TTC549 (cell line): ENCODE data around the gene PKM.

Experiments
- FAIRE-seq: peaks from 2 replicates; lab custom pipeline; 2012; peaks lifted over from hg19 to GRCh38; lab: Jason Lieb, UNC

Gene PKM

DNA sequence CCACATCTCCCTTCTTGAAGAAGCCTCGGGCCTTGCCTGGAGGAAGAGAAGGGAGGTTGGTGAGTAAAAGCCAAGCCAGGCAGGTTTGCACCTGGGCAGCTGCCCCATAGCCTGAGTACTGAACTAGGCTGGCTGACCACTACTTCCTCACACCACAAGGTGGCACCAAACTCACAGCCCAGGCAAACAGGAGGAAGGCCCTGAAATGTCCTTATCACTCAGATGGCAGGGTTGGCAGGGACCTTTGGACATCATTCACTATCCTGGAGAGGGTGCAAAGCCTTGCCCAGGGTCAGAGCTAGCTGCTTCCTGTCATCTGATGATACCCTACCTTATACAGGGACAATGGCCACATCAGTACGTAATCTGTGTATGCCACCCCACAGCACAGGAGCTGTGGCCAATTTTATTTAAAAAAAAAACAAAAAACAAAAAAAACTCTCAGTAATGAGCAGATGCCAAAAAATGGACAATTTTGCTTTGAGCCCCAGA lies 31.2 kb downstream of the PKM start:
- no peak for FAIRE-seq

DNA sequence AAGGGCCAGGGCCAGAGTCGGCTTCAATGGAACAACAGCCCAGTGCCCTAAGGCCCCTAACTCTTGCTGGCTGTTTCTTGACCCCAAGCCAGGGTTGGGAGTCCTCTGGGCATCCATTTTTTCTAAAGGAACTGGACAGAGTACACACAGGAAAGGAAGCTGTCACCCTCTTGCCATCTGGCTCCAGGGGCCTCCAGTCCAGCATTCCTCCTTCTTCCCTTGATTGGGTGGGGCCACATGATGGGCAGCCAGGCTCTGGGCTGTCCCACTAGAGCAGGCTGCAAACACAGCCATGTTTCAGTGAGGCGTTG lies 31.8 kb downstream of the PKM start:
- no peak for FAIRE-seq

DNA sequence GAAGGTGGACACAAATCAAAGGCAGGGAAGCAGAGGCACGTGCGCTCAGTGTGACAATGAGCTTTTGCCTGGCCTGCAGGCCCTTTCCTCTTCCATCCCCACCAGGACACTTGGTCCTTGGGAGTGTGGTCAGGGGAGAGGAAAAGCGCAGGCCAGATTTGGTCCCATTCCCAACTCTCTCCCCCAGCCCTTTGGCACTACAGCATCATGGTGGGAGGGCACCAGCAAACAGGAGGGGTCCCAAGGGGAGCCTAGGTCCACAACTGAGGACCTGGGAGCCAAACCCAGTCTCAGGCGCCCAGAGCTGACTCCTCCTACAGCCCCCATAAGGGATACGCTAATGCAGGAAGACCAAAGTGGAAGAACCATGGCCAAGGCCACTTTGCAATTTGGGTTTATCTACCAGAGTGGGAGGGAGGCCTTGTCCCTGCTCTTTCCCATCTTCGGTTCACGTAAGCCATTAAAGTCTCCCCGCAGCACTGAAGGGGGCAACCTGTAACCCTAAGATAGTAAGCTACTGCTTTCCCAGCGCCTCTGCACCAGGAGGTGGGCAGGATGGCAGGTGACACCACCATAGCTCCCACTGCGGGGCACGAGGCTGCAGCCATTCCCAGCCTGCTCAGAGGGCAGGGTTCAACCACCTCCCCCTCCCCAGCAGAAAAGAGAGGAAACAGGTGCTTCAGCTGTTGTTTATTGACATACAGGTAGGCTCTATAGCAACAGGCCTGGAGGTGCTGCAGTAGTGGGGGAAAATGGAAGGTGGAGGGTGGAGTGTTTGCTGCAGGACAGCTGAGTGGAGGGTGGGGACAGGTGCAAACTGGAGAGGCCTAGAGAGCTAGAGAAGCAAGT lies 32.4 kb downstream of the PKM start:
- FAIRE-seq = no peak

DNA sequence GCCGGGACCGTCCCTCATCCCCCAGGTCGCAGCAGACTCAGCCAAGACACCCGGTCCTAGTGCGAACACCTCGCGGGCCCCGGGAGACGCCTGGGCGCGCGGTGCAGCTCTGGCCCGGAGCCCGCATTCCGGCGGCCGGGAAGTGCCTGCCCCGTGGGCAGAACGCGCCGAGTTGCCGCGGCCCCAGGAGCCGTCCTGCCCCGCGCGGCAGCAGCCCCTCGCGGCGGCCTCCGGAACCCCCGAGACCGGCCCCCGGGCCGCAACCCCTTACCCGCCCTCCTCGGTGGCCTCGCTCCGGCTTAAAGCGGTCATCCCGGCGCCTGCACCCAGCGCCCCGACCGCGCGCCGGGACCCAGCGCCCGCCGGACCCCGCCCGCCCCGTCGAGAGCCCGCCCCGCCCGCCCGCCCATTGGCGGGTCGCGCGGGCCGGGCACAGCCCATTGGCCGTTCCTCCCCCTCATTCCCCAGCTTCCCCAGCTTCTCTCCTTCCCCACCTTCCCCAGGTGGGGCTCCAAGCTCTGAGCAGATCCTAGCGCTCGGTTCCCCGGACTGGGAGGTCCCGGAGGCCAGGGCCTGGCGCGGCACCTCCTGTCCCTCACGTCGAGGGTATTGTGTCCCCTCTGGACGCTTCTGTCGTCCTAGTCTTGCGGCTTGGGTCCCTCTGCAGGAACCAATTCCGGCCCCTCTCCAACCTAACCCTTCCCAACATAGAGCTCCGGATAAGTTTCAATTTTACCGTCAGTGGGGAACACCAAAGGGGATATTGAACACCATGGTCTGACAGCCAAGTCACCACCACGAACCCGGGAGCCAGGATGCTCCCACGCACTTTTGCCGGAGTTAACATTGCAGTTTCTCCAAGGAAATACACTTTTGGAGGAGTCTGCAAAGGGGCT lies 33.3 kb downstream of the PKM start, which contains the start of gene GRAMD2A:
Gene GRAMD2A (minus strand): TSS at position 328 of the 896 bp plus-strand sequence.
- no peak for FAIRE-seq

DNA sequence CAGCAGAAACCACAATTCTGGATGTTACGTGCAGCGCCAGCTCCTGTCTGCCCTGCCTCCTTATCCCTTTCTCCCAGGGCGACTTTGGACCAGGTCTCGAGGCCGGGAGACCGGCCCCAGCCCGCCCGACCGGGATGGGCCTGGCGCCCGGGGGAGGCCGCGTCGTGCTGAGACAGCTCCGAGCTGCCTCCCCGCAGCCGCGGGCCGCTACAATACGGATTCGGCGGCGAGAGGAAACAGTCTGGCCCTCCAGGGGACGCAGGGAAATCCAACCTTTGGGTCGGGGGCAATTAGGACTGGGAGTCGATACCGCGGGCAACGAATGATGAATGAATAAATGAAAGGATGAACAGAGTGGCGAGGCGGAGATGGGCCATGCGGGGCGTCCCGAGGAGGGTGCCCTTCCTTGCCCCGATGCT lies 33.9 kb downstream of the PKM start:
- FAIRE-seq = no peak

DNA sequence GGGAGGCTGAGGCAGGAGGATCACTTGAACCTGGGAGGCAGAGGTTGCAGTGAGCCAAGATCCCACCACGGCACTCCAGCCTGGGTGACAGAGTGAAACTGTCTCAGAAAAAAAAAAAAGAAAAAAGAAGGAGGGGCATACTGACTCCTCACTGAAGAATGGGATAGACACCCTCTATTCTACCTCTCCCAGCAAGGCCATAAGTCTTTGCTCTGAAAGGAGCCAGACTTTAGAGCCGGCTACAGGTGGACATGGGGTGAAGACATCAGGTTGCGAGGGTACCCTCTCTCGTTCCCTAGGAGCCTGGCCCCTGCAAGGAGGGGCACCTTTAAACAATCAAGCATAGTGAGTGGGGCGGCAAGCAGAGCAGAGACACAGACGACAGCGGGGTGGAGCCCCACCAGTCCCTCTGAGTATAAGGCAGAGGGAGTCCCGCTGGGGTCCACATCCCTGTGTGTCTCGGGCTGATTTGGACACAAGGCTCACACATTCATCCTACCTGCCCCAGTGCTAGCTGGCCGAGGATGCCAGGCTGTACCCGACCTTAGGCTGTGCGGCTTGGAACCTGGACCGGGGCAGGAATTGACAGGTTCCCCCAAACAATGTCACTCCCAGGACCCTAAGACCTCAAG lies 34.5 kb downstream of the PKM start:
- FAIRE-seq = no peak

DNA sequence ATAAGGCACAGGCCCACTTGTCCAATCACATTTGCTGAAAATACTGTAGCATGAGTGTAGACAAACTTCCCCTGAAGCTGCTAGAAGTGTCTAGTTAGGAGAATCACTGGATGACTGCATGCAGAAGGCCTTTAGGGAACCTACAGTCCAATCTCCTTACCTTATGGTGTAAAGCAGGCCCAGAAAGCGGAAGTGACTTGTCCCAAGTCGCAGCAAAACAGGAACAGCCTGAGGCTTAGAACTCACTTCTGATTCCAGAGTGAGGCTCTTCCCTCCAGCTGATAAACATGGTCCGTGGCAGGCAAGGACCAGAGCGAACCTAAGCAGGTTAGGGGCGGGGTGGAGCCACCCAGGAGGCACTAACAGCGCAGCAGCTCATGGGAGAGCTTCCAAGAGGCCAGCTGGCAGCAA lies 35.9 kb downstream of the PKM start:
- no peak for FAIRE-seq

DNA sequence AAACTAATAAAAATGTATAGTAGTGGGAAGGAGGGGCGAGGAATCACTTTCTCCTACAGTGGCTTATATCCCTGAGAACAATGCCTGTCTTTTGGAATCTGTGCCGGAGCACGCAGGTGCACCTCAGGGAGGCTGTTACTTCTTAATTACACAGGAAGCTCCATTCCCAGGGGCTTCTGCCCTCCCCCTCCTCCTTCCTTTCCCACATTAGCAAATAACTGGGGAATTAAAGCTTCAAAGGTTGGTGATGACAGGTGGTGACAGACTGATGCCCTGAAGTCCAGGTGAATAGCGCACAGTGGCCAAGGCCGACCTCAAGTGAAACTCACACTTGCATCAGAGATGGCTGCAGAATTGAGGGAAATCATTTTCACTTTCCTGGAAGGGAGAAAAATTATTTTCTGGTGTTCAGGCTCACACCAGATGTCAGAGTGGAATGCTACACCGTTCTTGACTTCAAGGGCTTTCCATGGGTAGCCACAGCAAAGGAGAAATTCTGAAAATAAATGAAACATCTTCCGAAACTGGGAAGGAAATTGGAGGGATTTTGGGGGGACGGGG lies 37.1 kb downstream of the PKM start:
- FAIRE-seq = no peak

DNA sequence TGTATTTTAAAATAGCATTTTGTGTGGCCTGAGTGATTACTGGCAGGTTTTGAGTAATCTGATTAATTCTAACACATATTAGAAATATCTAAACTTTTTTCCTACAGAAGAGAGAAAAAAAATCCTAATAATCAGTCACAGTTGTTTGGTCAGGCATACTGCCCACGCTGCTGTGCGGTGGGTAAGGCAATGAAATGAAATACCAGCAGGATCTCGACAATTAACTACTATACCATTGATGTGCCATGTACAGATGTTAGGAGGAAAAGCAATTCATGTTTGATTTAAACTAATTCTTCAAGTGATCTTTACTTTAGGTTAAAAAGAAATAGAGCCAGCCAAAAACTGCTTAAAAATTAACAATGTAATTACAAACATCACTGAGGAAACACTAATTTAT lies 38.6 kb downstream of the PKM start:
- no peak for FAIRE-seq

DNA sequence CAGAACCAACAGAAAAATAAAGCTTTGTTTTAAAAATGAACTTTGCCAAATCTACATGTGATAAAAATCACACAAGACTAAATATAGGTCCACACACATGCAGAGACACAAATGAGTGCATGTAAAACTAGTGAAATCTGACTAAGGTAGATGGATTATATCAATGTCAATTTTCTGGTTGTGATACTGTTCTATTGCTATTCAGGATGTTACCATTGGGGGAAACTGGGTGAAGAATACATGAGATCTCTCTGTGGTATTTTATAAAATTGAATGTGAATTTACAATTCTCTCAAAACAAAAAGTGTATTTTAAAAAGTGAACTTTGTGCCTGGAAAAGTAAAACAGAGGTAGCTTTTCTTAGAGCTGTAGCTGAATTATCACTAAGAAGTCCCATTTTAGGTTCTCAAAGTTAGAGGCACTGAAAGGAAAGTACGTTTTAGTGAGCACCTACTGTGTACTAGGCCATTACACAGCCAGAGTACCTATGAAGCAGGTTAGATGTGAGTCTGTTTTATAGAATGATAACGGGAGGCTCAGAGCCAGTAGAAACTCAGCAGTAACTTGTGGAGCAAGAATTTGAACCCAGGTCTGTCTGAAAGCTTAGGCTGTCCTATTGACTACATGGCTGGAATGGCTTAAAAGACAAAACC lies 41.6 kb downstream of the PKM start:
- no peak for FAIRE-seq

DNA sequence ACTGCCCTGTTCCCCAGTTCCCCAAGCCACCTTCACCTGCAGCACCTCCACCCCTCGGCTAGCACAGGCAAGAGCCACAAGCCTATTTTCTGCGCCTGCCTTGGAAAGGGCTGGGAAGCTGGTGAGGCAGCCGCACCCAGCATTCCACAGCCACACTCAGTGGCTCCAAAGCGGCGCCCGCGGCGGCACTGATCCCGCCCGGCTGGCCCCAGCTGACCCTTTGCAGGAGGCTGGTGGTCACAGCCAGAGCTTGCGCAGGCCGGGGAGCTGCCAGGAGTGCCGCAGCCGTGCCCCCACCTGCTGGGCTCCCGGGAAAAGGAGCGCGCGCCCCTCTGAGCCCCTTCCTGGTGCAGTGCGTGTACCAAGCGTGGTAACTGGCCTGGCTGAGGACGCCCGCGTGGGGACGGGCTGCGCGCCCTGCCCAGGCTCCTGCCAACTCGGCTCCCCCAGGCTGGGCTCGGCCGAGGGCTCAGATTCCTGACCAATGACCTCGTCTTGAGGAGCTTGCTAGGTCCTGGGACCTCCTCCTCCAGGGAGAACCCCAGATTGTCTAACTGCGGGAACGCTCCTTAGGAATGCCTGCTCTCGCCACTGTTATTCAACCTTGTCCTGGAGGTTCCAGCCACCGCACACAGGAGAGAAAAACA lies 46.7 kb downstream of the PKM start:
- FAIRE-seq = no peak

DNA sequence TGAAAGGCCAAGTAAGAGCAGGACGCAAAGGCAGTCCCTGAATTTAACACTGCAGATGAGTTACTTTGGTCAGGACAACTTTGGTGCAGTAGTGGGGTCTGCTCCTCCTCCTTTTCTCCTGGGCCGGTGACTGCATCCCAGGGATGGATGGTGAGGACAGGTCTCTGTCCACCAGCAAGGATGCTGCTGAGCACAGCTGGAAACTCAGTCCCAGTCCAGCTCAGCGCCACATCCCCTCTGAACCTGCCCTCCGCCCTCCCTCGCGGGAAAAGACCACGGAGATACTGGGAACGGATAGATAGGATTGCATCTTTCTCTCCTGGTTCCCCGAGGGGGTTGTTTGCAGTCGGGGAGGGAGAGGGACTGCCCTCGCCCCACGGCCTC lies 47.2 kb downstream of the PKM start:
- FAIRE-seq = no peak

DNA sequence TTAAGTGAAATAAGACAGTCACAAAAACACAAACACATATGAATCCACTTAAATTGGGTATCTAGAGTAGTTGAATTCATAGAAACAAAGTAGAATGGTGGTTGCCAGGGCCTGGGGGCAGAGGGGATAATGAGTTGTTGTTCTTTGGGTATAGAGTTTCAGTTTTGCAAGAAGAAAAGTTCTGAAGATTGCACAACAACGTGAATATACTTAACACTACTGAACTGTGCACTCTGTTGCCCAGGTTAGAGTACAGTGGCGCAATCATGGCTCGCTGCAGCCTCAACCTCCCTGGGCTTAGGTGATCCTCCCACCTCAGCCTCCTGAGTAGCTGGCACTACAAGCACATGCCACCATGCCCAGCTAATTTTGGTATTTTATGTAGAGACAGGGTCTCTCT lies 48.3 kb downstream of the PKM start:
- FAIRE-seq = no peak

DNA sequence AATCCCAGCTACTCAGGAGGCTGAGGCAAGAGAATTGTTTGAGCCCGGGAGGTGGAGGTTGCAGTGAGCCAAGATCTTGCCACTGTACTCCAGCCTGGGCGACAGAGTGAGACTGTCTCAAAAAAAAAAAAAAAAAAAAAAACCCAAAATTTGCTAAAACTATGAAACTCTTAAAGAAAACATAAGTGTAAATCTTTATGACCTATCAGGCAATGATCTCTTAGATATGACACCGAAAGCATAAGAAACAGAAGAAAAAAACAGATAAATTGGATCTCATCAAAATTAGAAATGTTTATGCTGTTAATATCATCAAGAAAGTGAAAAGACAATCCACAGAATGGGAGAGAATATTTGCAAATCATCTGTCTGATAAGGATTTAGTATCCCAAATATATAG lies 48.7 kb downstream of the PKM start:
- no peak for FAIRE-seq

DNA sequence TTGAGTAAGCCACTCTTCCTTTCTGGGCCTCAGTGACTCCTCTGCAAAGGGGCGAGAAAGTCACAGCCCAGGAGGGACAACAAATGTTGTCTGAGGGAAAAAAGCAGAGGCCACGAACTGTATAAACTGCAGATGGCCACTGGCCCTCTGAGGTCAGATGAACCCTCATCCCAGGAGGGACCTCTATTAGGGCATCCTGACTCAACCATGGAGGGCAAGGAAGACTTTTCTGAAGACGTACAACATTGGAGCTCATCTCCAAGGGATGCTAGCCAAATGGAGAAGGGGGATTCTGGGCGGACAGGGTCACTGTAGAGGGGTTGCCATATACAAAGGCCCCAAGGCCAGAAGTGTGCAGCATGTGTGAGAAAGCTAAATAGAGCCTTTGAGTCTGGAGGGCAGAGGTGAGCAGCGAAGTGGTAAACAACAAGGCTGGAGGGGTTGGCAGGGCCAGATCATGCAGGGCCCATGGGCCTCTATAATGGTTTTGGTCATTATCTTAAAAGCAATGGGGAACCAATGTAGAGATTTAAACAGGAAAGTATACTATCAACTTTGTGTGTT lies 50.1 kb downstream of the PKM start:
- FAIRE-seq = no peak

DNA sequence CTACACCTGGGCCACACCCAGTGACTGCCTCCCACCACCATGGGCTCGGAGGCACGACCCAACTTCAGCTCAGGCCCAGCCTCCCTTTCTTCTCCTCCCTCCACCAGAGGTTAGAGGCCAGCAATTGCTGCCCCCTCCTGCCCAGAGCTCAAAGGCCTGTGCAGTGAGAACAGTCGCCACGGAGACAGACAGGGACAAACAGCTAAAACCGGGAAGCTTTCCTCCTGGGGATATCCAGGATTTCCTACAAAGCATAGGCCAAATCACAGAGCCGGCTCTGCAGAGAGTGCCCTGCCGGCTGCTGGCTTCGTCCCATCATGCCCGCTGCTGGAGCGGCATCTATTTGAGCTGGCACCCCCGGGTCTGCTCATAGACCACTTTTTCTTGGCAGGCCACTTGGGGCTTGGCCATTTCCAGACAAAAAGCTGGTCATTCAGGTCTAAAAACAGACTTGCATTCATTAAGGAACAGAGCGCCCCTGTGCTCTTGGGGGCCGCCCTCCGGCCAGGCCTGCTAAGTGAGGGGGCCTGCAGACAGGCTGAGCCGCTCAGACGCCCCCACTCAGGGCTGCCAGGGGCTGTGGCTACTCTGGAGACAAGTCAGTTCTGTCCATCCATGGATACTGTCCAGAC lies 50.9 kb downstream of the PKM start:
- FAIRE-seq = no peak

DNA sequence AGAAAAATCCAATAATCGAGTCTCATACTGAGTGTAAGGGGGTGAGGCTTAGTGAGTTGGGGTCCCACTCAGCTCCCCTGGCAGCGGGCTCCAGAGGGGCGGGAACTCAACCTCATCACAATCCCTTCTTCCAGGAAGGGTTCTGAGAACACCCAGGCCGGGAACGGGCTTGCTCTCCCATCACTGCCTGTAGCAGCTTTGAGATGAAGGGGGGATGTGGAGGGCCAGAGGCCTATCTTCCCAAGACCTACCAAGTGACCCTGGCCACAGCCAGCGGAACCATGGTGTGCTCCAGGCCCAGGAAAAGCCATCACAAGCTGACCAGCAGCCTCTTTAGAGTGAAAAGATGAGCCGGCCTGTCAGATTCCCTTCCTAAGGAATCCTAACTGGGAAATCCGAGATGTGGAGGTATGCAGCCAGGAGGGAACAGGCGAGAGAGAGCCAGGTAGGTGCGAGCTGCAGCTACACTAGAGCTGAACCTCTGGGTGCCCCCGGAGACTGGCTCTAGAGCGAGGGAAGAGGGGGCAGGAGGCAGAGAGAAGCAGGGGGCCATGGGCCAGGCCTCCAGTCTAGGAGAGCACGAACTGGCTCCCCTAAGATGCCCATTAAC lies 51.9 kb downstream of the PKM start:
- FAIRE-seq = no peak

DNA sequence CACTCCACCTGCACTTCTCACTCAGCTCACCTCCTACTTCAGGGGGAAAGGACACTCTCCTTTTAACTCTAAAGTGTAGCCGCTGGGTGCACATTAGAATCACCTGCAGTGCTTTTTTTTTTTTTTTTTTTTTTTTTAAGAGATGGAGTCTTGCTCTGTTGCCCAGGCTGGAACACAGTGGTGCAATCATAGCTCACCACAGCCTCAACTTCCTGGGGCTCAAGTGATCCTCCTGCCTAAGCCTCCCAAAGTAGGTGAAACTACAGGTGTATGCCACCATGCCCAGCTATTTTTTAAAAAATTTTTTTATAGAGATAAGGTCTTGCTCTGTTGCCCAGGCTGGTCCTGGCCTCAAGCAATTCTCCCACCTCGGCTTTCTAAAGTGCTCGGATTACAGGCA lies 54.2 kb downstream of the PKM start:
- no peak for FAIRE-seq

DNA sequence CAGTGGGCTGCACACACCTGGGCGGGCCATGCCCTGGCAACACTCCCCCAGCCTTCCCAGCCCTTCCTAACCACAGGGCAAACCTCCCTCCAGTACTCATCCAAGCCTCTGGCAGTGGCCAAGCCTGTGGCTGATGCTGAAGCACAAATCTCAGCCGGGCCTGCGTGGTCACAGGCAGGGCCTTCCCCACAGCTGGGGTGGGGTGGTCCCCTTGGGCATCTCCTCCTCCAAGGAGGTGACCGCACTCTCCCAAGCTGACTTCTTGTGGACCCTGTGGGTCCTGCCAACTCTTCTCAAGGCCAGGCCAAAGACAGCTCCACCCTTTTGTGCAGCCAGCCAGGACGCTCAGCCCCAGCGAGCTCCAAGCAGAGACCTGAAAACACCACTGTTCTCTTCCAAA lies 54.8 kb downstream of the PKM start:
- FAIRE-seq = no peak
